GM04504 (cell line): ENCODE results near the gene PLXNA2.
A peak's percentile ranks its signal among the peaks of the same experiment; 100 is the strongest.

Source experiments
- DNase-seq: peaks from one replicate; pipeline ENCODE4 v3.0.0-alpha.2; 2012; ENCODE audit warnings: low read depth

Gene PLXNA2

GRCh38 chr1:208085655-208086515, 158.3 kb downstream of the PLXNA2 start:
- peak; percentile 10 for DNase-seq

- no peak for DNase-seq
Observed at GRCh38 chr1:208084764-208085163, 159.4 kb downstream of the PLXNA2 start.

- no peak for DNase-seq
Observed at GRCh38 chr1:208084220-208084619, 160.0 kb downstream of the PLXNA2 start.

- no peak for DNase-seq
Observed at GRCh38 chr1:208083715-208084085, 160.5 kb downstream of the PLXNA2 start.

- no peak for DNase-seq
Observed at GRCh38 chr1:208083016-208083714, 161.0 kb downstream of the PLXNA2 start.

- DNase-seq = no peak
Observed at GRCh38 chr1:208081972-208082371, 162.2 kb downstream of the PLXNA2 start.

GRCh38 chr1:208080396-208081286, 163.5 kb downstream of the PLXNA2 start:
- no peak for DNase-seq

GRCh38 chr1:208079161-208079560, 165.0 kb downstream of the PLXNA2 start:
- no peak for DNase-seq

GRCh38 chr1:208078752-208079151, 165.4 kb downstream of the PLXNA2 start:
- DNase-seq = no peak

GRCh38 chr1:208077232-208078075, 166.7 kb downstream of the PLXNA2 start:
- DNase-seq = no peak

GRCh38 chr1:208074353-208074752, 169.8 kb downstream of the PLXNA2 start:
- no peak for DNase-seq

GRCh38 chr1:208071435-208072031, 172.7 kb downstream of the PLXNA2 start:
- DNase-seq = no peak

GRCh38 chr1:208069908-208070307, 174.3 kb downstream of the PLXNA2 start:
- no peak for DNase-seq

- no peak for DNase-seq
Observed at GRCh38 chr1:208069317-208069716, 174.9 kb downstream of the PLXNA2 start.

GRCh38 chr1:208068908-208069307, 175.3 kb downstream of the PLXNA2 start:
- DNase-seq = no peak

- DNase-seq = no peak
Observed at GRCh38 chr1:208068407-208068806, 175.8 kb downstream of the PLXNA2 start.

- DNase-seq = no peak
Observed at GRCh38 chr1:208066583-208066982, 177.6 kb downstream of the PLXNA2 start.

GRCh38 chr1:208065862-208066261, 178.3 kb downstream of the PLXNA2 start:
- no peak for DNase-seq

- DNase-seq = no peak
Observed at GRCh38 chr1:208061632-208062031, 182.6 kb downstream of the PLXNA2 start.

GRCh38 chr1:208061118-208061517, 183.1 kb downstream of the PLXNA2 start:
- no peak for DNase-seq
